HG02763 (cell line): ENCODE results near the gene ACHE.

Experiments
- ATAC-seq: cut with Tn5 transposase; IDR thresholded peaks from one replicate; pipeline ENCODE4 v1.9.1; 2021; ENCODE audit warnings: mild to moderate bottlenecking, moderate library complexity; ENCODE audit not compliant: unreplicated experiment

ACHE gene

GRCh38 chr7:100896732-100897608, 1.3 kb upstream of the ACHE start:
- no peak for ATAC-seq

- ATAC-seq: no peak
Measured at GRCh38 chr7:100895956-100896731, 456 bp upstream of the ACHE start.

- ATAC-seq: no peak
Measured at GRCh38 chr7:100894860-100895700, 608 bp downstream of the ACHE start.

DNA sequence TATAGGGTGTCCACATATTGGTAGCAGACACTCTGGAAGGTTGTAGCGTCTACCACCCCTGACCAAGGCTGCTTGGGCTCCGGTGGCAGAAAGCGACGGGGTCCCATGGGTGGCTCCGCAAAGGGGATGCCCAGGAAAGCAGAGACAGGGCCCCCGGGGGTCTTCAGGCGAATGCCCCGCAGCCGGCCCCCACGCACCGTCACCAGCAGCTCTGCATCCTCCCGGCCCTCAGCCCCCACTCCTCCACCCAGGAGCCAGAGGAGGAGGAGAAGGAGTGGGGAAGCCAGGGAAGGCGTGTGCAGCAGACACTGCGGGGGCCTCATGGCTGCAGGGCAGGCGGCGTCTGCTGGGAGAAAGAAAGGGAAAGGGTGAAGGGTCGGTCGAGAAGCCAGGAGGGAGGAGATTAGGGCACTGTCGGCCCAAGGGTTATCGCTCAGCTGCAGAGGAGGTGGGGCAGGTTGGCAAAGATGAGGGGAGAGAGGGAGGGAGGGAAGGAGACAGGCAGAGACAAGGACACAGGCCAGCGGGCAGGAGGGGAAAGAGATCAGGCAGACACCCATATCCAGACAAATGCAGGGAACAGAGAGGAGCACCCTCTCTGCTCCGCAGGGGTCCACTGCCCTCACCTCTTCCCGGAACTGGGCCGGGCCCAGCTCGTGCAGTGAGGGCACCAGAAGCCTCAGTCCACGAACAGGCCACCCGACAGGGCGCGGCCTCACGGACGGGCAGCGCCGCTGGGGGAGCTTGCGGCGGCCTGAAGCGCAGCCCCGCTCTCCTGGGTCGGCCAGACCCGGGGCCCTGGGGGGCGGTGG, 1.6 kb downstream of the ACHE start:
- ATAC-seq: no peak

- no peak for ATAC-seq
Measured at GRCh38 chr7:100893318-100893895, 2.3 kb downstream of the ACHE start.

DNA sequence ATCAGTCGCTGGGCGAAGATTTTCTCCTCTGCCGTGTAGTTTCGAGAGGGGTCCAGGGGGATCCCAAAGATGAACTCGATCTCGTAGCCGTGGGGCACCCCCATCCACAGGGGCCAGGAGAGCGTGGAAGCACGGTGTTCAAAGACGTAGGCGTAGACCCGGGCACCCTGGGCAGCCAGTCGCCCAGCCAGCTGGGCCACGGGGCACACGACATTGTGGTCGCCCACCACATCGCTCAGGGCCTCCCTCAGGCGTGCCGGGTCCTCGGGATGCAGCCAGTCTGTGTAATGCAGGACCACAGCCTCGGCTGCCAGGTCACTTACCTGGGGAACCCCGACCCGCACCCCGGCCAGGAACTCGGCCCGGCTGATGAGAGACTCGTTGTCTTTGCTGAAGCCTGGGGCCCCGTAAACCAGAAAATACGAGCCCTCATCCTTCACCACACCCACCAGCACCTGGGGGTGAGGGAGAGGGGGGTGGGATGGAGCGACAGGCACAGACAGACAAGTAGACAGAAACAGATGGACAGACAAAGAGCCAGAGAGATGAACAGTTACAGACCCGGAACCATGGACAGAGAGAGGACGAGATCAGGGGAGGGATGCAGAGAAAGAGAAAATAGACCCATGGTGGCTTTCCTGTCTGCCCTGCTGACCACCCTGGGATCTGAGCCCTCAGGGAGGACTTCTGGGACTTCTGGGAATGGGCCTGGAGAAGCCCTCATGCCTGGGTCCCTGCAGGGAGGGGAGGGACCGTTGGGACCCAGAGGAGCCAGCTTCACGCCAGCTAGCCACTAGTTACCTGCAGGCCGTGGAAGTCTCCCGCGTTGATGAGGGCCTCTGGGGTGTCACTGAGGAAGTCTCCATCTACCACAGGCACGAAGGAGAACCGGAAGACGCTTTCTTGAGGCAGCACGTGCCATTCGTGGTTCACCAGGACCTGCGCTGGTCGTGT, 3.0 kb downstream of the ACHE start:
- no peak for ATAC-seq

DNA sequence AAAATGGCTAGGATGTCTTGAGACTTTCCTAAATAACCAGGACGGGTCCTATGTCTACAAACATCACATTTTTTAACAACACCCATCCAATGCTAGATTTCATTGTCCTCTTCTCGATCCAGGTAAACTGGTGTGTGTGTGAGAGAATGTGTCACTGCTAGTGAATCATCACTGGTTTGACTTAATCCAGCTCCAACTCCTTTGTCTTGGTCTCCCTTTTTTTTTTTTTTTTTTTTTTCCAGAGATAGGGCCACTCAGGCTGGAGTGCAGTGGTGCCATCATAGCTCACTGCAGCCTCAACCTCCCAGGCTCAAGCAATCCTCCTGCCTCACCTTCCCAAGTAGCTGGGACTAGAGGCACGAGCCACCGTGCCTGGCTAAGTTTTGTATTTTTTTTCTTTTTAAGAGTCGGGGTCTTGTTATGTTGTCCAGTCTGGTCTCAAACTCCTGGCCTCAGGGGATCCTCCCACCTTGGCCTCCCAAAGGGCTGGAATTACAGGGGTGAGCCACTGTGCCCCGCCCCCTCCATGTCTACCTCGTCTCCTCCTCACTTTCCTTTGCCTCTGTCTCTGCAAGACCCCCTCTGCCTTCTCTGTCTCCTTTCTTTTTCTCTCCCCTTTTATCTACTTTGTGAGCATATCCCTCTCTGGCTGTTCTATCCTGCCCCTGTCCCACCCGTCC, 4.0 kb downstream of the ACHE start:
- ATAC-seq: no peak

GRCh38 chr7:100890653-100891567, 4.8 kb downstream of the ACHE start:
- no peak for ATAC-seq

DNA sequence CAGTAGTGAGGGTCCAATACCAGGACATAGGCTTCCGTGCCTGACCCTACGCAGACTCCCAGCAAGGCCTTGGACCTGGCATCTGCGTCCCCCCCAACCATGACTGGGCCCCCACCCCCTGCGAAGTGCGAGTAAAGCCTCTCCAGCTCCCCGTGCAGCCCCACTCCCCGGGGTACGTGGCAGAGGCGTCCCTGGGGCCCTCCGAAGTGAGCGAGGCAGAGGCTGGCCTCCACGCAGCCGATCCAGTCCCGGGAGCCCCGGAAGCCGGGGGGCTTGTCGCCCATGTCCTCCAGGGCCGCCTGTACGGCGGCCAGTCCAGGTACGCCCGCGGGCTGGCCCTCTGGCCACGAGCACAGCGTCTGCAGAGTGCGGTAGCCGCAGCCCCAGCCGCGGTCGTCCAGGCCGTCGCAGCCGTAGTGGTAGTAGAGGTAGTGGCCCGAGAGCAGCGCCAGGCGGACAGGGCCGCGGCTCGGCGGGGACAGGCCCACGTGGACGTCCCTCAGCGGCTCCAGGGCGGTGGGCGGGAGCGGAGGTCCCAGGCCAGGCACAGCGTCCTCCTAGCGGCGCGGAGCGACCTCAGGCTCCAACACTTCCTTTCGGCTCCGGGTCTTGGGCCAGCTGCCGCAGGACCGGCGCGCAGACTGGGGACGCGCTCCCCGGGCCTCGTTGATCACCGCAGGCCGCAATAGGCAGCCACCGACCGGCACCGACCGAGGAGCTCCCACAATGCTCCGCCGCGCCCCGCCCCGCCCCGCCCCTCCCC, 6.5 kb downstream of the ACHE start, which contains the start of gene UFSP1:
Gene UFSP1 (minus strand): TSS at position 728 of the 763 bp plus-strand sequence. CDS start 444 bp downstream, at position 284.
- ATAC-seq: peak; percentile 21

DNA sequence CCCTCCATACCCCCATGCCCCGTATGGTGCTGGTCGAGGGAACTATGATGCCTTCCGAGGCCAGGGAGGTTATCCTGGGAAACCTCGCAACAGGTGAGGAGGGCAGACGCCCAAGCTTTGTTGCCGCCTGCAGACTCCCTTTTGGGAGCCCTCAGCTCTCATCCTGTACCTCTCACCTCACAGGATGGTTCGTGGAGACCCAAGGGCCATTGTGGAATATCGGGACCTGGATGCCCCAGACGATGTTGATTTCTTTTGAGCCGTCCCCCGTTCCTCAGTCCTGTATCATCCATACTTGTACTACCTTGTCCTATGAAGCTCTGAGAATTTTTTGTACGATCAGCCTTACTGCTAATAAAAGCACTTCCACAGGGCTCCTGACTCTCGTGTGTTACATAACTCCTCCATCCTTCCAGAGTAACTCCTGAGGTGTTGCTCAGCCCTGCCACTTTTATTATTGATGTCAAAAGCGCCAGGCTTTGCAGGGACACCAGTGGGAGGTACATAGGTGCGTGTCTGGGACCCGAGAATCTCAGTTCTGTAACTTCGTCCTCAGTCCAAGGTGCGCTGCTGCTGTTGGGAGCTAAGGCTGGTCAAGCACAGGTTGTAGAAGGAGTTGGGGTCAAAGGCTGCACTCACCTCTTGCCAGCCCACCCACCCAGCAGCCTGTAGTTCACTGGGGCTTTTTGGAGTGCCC, 7.2 kb downstream of the ACHE start:
- ATAC-seq: no peak

DNA sequence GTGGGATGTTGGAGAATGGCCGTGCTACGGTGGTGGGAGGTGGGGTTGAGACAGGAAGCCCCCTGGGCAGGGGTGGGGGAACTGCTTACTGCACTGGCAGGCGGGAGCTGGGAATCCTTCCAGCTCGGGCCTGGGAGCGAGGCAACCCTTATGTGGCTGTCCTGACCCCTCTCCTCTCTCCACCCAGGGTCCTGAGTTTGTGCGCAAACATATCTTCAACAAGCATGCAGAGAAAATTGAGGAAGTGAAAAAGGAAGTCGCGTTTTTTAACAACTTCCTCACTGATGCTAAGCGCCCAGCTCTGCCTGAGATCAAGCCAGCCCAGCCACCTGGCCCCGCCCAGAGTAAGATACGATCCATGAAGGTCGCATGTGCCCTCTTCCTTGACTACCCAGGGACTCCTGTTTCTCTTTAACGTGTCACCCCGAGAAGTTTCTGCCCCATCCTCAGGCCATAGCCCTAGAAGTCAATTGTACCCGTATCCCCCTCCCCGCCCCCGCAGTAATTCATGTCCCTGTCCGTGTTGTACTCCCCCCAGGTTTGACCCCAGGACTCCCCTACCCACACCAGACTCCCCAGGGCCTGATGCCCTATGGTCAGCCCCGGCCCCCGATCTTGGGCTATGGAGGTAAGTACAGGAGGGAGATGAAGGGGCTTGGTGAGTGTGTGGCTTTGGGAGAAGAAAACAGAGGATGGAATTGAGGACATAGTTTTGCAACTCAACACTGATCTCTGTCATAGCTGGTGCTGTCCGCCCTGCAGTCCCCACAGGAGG, 8.0 kb downstream of the ACHE start:
- no peak for ATAC-seq

- ATAC-seq: no peak
Measured at GRCh38 chr7:100886936-100887515, 8.7 kb downstream of the ACHE start.

GRCh38 chr7:100886142-100886935, 9.3 kb downstream of the ACHE start:
- ATAC-seq: no peak
